HT-29 (cell line): Measurements from ENCODE around the gene ACSF2. TPM values are rescaled to one million over a fixed set of nuclear protein-coding genes. Genes with fewer than 3 reads are reported as not detected.
A peak's percentile ranks its signal among the peaks of the same experiment; 100 is the strongest.

Source experiments
- DNase-seq: peaks from one replicate; pipeline ENCODE4 v3.0.0-alpha.2; 2015; ENCODE audit warnings: low spot score
- total RNA-seq: library from RNA; depleted of rRNA; stranded (reverse); fragments of >200 nt; shearing (Covaris generic); gene quantifications from 2 replicates; pipeline ENCODE4 v1.2.3, GENCODE V29; 2014

ACSF2 gene
- total RNA-seq, 1 experiment from 2014 or later = 60.0 TPM

DNA sequence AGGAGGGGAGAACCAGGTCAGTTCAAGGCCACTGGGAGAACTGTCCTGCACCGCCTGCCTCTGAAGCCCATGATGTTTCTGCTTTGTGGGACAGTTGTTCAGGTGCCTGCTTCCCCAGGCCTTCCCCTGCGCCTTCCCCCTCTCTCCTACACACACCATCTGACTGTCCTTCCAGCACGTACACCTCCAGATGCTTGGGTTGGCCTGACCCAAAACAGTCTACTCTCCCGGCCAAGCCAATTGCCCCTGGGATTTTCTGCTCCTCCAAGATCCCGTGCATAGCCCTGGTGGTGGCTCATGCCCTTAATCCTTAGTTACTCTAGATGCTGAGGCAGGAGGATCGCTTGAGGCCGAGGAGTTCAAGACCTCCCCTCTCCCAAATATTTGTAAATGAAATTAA is 52.0 kb downstream of the ACSF2 start:
- no peak for DNase-seq

DNA sequence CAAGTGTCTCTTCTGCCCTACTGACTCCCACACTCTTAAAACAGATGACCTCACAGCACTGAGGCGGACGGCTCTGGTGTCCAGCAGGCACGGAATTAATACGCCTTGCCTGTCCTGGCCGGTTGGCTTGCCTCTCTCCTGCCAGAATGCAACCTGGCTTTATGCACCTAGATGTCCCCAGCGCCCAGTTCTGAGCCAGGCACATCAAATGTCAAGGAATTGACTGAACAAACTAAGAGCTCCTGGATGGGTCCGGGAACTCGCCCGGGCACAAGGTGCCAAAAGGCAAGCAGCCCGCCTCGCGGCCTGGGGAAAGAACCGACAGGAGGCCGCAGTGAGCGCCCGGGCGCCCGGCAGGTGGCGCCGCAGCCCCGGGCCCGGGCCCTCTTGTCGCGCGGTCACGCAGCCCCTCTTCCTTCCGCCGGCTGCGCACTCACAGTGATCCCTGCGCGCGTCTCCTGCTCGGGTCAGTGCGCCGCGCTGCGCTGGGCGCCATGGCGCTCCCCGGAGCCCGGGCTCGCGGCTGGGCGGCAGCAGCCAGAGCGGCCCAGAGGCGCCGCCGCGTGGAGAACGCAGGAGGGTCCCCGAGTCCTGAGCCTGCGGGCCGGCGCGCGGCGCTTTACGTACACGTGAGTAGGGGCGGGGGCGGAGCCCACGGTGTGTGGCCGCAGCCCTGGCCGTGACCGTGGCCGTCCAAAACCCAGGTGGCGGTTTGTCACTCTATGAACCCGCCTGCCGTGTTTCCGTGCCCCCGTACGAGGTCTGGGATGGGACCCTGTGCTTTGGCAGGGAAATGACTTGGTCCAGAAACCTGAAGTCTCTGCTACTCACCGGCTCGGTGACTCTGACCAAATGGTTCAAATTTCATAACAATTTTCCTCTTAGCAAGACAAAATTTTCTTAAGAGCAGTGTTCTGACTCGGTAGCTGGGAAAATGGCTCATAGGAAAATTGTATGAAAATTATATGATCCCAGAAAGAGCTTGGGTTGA is 52.7 kb downstream of the ACSF2 start, which contains the start of gene RSAD1:
TSS of gene RSAD1 (plus strand) at position 470 of the 991 bp plus-strand sequence. CDS start at position 495, 25 bp downstream.
- peak; percentile 91 for DNase-seq

DNA sequence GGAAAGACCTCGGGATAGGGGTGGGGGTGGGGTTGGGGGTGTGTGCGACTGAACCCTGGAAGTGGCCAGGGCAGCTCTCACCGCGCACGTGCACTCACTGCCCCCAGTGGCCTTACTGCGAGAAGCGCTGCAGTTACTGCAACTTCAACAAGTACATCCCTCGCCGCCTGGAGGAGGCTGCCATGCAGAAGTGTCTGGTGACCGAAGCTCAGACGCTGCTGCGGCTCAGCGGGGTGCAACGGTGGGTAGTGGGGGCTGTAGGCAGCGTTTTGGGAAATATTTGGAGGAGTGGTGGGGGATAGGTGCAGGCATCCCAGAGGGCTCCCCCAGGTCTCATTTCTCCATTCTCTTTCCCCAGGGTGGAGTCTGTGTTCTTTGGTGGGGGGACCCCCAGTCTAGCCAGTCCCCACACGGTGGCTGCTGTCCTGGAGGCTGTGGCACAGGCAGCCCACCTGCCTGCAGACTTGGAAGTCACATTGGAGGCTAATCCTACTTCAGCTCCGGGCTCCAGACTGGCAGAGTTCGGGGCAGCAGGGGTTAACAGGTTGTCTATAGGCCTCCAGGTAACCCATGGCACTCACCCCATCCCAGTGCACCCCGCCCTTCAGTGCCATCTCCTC is 53.6 kb downstream of the ACSF2 start:
- peak; percentile 78 for DNase-seq

DNA sequence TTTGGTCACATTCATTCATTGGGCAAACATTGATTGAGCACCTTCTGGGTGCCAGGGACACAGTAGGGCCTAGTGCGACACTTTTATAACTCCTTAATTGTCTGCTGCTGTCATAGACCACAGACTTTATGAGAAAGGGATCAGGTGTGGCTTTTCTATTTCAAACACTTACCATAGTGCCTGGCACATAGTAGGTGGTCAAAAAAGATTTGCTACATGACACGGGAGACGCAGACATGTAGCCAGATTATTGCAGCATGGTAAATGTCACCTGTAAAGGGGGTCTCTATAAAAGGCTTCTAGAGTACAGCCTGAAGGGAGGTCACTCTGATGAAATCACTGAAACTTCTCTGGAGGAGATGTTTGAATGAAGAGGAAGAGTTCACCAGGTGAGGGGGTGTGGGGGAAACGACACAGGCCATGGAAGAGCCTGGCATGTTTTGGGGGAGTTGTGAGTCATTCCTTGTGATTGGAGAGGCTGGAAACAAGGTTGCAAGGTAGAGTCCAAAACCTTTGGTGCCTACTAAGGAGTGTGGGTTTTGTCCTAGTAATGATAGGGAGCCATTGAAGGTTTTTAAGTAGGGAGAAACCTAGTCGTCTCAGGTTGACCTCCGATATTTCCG is 54.2 kb downstream of the ACSF2 start:
- no peak for DNase-seq

DNA sequence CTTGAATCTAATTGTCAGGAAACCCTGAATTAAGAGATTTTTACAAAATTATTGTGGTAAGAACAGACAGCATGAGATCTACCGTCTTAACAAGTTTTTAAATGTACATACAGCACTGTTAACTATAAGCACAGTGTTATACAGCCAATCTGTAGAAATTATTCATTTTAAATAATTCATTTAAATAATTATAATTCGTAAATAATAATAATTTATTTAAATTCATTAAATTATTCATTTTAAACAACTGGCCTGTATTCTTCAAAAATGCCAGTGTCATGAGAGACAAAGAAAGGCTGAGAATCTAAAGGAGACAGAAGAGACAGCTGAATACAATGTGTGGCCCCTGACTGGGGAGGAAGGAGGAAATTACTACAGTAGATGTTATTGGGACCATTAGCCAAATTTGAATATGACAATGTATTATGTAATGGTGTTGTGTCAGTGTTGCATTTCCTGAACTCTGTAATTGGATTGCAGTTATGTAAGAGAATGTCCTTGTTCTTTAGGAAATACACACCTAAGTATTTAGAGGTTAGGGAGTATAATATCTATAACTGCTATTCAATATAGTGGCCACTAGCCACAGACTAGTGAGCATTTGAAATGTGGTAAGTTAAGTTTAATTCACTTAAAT is 55.0 kb downstream of the ACSF2 start:
- no peak for DNase-seq

DNA sequence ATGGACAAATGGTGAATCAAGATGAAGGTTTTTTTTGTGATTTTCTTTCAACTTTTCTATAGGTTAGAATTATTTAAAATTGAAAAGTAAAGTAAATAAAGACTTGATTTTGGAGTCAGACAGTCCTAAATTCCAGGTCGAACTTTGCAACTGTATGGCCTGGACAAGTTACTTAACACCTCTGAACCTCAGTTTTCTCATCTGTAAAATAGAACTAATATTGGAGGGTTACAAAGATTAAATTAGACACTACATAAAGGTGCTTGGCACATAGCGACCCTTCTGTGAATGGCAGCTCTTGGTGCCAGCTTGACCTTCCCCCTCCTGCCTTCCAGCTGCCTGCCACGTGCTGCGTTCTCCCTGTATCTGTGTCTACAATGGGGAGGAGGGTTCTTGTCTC is 55.6 kb downstream of the ACSF2 start:
- no peak for DNase-seq

DNA sequence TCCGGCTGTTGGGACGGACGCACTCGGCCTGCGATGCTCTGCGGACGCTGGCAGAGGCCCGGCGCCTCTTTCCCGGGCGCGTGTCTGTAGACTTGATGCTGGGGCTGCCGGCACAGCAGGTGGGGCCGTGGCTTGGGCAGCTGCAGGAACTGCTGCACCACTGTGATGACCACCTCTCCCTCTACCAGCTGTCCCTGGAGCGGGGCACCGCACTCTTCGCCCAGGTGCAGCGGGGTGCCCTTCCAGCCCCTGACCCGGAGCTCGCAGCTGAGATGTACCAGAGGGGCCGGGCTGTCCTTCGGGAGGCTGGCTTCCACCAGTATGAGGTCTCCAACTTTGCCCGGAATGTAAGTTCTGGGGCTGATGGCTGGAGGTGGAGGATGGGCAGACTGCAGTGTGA is 56.1 kb downstream of the ACSF2 start:
- DNase-seq = no peak

DNA sequence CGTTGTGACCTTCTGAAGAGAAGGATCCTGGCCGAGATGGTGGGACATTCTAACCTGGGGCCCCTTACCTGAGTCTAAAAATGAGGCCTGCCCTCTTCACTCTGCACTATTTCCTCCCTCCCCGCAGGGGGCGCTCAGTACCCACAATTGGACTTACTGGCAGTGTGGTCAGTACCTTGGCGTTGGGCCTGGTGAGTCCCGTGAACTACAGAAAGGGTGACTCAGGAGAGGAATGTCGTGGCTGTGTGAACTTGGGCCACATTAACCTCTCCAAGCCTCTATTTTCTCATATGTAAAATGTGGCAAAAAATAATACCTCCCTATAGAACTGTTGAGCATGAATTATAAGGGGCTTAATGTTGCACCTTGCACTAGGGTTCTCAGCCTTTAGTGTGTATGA is 56.5 kb downstream of the ACSF2 start:
- DNase-seq = peak; percentile 97

DNA sequence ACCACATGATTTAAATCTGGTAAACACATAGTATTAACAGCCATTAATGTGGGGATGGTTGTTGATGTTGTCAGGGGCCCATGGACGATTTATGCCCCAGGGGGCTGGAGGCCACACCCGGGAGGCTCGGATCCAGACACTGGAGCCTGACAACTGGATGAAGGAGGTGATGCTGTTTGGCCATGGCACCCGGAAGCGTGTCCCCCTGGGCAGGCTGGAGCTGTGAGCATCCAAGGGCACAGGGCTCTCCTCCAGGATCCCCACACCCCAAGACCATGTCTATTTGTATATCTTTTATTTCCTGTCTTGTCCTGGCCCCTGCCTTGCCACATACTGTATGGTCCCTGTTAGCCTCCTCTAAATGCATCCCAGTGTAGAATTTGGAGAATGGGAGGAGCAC is 57.2 kb downstream of the ACSF2 start:
- DNase-seq = no peak

DNA sequence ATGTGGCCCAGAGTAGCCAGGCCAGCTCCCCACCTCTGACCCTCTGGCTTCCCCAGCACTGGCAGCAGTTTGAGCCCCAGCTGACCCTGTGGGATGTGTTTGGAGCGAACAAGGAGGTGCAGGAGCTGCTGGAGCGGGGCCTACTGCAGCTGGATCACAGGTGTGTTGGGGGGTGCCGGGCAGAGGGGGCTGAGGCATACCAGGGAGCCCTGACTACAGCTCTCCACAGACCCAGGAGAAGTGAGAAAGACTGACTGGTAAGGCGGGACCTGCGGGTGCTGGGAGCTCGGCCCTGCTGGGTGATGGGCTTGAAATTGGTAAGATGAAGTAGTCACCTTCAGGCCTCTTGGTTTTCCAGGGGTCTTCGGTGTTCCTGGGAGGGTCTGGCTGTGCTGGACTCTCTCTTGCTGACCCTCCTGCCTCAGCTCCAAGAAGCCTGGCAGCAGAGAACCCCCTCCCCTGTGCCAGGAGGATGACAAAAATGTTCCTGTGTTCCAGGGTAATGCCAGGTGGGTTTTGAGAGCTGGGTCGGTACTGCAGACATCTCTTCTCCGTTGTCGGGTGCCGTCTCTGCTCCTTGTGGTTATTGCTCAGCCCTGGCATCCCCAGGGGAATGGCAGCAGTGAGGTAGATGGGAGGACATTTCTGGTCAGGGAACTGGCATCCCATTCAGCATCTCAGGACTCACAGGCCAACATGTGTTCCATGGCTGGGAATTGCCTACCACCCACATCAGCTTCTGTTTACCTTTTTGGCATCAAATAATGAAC is 58.6 kb downstream of the ACSF2 start:
- no peak for DNase-seq

DNA sequence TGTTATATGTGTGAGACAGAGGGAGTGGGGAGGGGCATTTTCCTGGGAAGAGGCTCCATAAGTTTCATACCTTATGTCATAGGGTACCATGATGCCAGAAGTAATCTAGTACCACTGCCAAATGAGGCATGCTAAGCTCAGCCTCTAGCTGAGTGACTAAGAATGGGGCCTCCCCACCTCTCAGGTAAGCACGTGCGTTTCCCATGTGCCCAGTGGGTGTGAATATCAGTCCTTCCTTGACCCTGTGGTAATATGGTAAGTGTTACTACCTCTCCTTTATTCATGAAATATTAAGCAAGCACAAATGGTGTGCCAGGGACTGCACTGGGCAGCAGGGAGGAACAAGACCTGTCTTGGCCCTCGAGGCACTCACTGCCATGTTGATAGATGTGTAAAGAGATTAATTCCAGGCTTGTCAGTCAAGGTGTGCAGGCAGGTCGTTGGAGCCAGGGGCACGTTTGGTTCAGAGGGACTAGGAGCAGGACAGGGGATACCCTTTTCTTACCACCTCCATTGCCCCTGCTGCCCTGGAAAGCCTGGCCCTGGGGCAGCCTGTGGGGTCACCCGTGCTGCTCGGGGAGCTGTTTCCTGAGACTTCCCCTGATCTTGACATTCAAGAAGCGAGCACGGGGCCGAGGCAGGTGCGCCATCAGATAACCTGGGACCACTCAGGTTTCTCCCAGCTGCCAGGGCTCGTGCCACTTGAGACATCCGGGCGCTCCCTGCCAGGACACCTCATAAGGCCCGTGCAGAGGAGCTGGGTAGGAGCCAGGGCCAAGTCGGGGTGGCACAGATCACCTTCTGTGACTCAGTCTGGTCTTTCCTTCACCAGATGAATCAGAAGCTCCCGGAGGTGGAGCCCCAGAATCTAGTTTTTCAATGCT is 61.4 kb downstream of the ACSF2 start:
- no peak for DNase-seq

DNA sequence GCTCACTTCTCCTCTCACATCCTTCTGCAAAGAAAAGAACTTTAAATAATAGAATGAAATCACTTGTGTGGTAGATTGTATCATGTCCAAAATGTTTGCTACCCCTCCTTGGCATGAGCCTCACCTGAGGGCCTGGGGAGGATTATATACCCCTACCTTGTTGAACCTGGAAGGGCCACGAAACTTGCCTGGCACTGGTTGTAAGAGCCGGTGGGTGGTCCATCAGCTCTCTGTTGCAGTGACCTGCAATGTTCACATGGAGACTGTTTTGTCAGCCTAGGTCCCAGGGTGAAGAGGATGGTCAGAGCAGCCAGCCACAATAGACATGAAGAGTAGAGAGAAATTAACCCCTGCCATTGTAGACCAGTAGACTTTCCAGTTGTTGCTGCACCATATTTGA is 62.9 kb downstream of the ACSF2 start:
- no peak for DNase-seq

DNA sequence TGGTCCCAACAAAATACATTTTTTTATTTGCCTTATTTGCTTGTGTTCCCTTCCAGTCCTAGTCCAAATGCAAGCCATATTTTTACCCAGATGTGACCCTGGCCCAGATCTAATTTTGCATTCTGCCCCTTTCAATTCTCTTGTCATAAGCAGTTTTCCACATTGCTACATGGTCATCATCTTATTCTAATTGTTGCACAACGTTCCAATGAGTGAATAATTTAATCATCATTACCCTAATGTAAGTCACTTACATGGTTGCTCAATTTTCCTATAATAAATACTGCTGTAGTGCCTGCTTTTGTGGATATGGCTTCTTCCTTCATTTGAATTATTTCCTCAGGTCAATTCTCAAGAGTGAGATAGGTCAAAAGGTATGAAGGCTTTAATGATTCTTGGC is 65.5 kb downstream of the ACSF2 start:
- no peak for DNase-seq

DNA sequence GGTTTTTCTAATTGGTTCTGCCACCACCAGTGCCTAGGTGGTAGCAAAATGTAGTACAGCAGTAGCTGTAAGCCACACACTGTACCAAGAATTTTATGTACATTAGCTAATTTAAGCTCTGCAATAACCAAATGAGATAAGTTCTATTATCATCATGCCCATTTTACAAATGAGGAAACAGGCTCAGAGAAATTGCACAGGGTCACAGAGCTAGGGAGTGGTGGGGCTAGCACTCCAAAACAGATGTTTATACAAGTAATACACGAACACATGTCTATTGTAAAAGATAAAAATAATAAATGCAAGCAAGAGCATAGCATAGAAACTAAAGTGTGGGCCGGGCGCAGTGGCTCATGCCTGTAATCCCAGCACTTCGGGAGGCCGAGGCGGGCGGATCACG is 66.2 kb downstream of the ACSF2 start:
- DNase-seq = no peak

DNA sequence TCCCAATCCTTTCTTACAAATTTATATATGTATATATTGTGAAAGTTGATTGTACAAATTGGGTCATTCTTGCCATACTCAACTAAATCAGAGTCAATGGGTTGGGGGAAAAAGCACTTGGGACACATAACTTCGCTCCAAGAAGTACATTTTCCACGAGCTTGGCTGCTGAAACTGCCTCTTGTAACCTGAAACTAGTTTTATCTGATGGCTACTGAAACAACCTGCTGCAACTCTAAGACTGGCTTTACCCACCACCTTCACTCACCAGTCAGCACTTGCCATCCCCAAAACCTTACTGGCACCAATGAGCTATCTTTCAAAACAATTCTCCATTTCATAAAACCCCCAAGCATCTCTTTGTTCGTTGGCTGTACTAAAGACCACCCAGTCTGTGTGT is 67.7 kb downstream of the ACSF2 start:
- no peak for DNase-seq

DNA sequence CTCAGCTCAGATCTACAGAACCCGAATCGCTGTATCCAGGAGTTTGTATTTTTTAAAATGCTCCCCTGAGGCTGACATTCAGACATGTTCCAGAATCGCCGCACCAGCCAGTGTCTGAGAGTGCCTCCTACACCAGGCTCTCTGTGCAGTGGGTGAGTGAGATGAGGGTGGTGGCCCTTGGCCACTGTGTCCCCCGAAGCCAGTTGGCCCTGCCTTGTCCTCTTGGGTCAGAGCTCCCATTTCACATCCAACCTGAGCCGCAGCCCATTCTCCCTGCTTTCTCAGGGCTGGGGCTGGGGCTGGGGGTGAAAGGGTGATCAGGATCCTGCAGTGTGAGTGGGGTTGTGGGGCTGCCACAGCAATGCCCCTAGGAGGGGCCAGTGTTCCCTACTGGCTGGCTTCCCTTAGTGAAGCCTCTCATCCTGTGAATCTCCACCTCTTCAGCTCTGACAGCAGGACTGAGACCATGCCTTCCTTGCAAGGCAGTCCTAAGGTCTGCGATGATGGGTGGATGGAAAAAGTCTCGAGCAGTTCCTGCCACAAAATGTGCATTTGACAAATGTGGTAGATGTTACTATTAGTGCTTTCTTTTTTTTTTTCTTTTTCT is 69.3 kb downstream of the ACSF2 start:
- DNase-seq = no peak

DNA sequence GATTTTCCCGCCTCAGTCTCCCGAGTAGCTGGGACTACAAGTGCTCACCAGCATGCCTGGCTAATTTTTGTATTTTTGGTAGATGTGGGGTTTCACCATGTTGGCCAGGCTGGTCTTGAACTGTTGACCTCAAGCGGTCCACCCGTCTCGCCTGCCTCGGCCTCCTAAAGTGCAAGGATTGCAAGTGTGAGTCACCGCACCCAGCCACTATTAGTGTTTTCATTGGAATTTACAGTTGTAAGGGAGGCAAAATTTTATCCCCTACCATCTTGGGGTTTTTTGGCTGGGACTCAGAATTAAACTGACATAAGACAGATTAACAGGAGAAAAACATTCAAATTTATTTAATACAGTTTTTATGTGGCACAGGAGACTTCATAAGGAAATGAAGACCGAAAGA is 69.9 kb downstream of the ACSF2 start:
- no peak for DNase-seq

DNA sequence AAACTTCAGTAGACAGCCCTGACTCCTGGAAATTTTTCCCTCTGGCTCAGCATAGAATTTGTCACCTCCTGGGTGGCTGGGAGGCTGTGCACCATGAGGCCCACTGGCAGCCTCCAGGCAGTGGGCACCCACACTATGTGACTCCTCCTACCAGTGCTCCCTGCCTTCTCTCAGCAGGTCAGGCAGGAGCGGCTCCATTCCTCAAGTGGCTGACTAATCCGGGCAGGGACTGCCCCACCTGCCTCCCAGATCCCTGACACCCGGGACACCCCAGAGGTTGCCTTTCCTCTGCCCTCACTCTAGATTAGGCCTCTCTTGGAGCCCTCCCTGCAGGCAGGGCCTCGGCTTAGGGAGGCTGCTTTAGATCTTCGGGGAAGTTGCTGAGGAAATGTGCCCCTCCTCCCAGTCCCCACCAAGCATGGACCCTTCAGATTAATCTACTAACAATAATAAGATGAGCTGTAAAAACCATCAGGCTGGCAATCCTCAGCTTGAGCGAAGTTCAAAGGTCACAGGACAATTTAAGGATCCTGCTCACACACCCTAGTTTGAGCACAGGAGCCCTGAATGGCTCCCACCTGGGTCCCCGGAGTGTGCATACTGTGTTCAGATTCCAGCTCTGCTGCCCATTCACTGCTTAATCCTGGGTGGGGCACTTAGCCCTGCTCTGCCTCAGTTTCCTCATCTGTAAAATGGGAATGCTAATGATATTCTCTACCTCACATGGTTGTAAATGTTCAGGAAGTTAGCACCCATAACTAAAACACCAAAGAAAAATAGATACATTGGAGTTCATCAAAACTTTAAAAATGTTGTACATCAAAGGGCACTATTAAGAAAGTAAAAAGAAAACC is 72.2 kb downstream of the ACSF2 start:
- peak; percentile 27 for DNase-seq

DNA sequence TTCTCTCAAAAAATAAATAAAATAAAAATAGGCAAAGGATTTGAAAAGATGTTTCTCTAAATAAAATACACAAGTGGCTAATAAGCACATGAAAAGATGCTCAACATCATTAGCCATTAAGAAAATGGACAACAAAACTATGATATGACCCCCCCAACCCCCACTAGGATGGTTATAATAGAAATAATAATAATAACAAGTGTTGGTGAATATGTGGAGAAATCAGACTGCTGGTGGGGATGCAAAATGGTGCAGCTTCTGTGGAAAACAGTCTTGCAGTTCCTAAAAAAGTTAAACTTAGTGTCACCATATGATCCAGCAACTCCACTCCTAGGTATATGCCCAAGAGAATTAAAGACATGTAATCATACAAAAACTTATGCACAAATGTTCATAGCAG is 73.3 kb downstream of the ACSF2 start:
- no peak for DNase-seq
